Endothelial cell of umbilical vein (primary cell): Measurements from ENCODE around the gene P2RX3. TPM values are rescaled to one million over a fixed set of nuclear protein-coding genes. Genes with fewer than 3 reads are reported as not detected.

Experiments
- BruUV-seq: library from RNA; stranded (reverse); fragments of 400-500 nt; replicated peaks from 2 replicates; lab custom pipeline; 2021; lab: Mats Ljungman, UMichigan
- CTCF ChIA-PET: fragments of 300-600, 350-600 bp; sonication (Branson Sonifier 250); formaldehyde crosslinking; loops from one replicate; lab custom pipeline; 2021; ENCODE audit warnings: antibody characterized with exemption, inconsistent platforms; lab: Charles Lee
- POLR2A ChIA-PET: fragments of 300-600, 350-600 bp; sonication (Branson Sonifier 250); formaldehyde crosslinking; loops from one replicate; lab custom pipeline; 2021; ENCODE audit warnings: antibody characterized with exemption, inconsistent platforms; lab: Charles Lee
- DNase-seq: peaks from one replicate; pipeline ENCODE4 v3.0.0-alpha.2; 2011; ENCODE audit warnings: low read depth, low spot score
- FAIRE-seq: peaks from 2 replicates; lab custom pipeline; 2011; peaks lifted over from hg19 to GRCh38; lab: Jason Lieb, UNC
- H2AFZ ChIP-seq: 2 replicates; pipeline ENCODE4 v1.6.0; 2012; ENCODE audit warnings: low read depth, low read length, control low read depth, inconsistent platforms
- H3K27ac ChIP-seq: 2 replicates; pipeline ENCODE4 v1.5.1; 2011; ENCODE audit warnings: low read depth, mild to moderate bottlenecking, control low read depth, low read length, moderate library complexity; ENCODE audit not compliant: insufficient read depth
- H3K27me3 ChIP-seq, 2 experiments: 2 replicates each; pipeline versions ENCODE4 v1.6.0 to v1.6.1; 2011; ENCODE audit warnings: low read length in 2 of 2, mixed read lengths in 1 of 2; ENCODE audit not compliant: control insufficient read depth in 2 of 2, insufficient read depth in 2 of 2
- H3K36me3 ChIP-seq, 2 experiments: 2 replicates in 1 of 2; 3 replicates in 1 of 2; pipeline ENCODE4 v1.5.1; 2011; ENCODE audit warnings: low read length in 2 of 2, mild to moderate bottlenecking in 1 of 2, moderate library complexity in 1 of 2; ENCODE audit not compliant: control insufficient read depth in 2 of 2, insufficient read depth in 2 of 2; ENCODE audit errors: extremely low read depth in 1 of 2
- H3K4me1 ChIP-seq: 3 replicates; pipeline ENCODE4 v1.5.1; 2011; ENCODE audit warnings: mild to moderate bottlenecking, low read length; ENCODE audit not compliant: control insufficient read depth, insufficient read depth; ENCODE audit errors: extremely low read depth
- H3K4me2 ChIP-seq: 2 replicates; pipeline ENCODE4 v1.6.1; 2011; ENCODE audit warnings: low read length, control low read depth, mixed read lengths; ENCODE audit not compliant: insufficient read depth
- H3K4me3 ChIP-seq, 3 experiments: fragments of 200-600 bp in 1 of 3; sonication (generic), shearing (Covaris generic) in 1 of 3; replicated peaks in 1 of 3; 2 replicates each; pipeline ENCODE4 v1.5.1; 2011 to 2016; ENCODE audit warnings: control low read depth in 3 of 3, low read length in 3 of 3, mild to moderate bottlenecking in 2 of 3, inconsistent platforms in 1 of 3, low read depth in 1 of 3, moderate library complexity in 1 of 3; ENCODE audit not compliant: insufficient read depth in 1 of 3
- H3K79me2 ChIP-seq: 2 replicates; pipeline ENCODE4 v1.6.0; 2012; ENCODE audit warnings: low read length, inconsistent platforms; ENCODE audit not compliant: control insufficient read depth, insufficient read depth
- H3K9ac ChIP-seq: replicated peaks from 2 replicates; pipeline ENCODE3; 2011; ENCODE audit warnings: low read length, control low read depth; ENCODE audit not compliant: insufficient read depth; ENCODE audit errors: extremely low read depth
- H3K9me1 ChIP-seq: replicated peaks from 3 replicates; pipeline ENCODE4 v1.6.0; 2011; ENCODE audit warnings: mild to moderate bottlenecking, low read length; ENCODE audit not compliant: control insufficient read depth, insufficient read depth; ENCODE audit errors: extremely low read depth
- H3K9me3 ChIP-seq: replicated peaks from 2 replicates; pipeline ENCODE4 v1.5.1; 2012; ENCODE audit warnings: low read length, inconsistent platforms; ENCODE audit not compliant: control insufficient read depth, insufficient read depth
- H4K20me1 ChIP-seq: replicated peaks from 2 replicates; pipeline ENCODE3; 2011; ENCODE audit warnings: mild to moderate bottlenecking, low read length; ENCODE audit not compliant: control insufficient read depth, insufficient read depth; ENCODE audit errors: extremely low read depth
- EZH2 ChIP-seq: IDR thresholded peaks from 2 replicates; pipeline ENCODE4 v1.6.1; 2012; ENCODE audit warnings: borderline replicate concordance, low read depth, mild to moderate bottlenecking, moderate library complexity, low read length, inconsistent platforms; ENCODE audit not compliant: severe bottlenecking
- FOS ChIP-seq: IDR thresholded peaks from 2 replicates; pipeline ENCODE4 v1.6.1; 2011; ENCODE audit warnings: mild to moderate bottlenecking, low read length, moderate library complexity, borderline replicate concordance; ENCODE audit not compliant: insufficient read depth
- GATA2 ChIP-seq: IDR thresholded peaks from 2 replicates; pipeline ENCODE4 v1.7.0; 2011; ENCODE audit warnings: low read depth, mild to moderate bottlenecking, moderate library complexity, mixed read lengths, low read length; ENCODE audit not compliant: insufficient read length, insufficient read depth
- JUN ChIP-seq: IDR thresholded peaks from 2 replicates; pipeline ENCODE4 v1.6.1; 2011; ENCODE audit warnings: borderline replicate concordance, low read depth; ENCODE audit not compliant: insufficient read length, insufficient read depth
- MYC ChIP-seq: IDR thresholded peaks from one replicate; pipeline ENCODE4 v1.6.1; 2011; ENCODE audit warnings: mild to moderate bottlenecking, low read depth, low read length
- POLR2A ChIP-seq: IDR thresholded peaks from 2 replicates; pipeline ENCODE4 v1.6.1; 2012; ENCODE audit warnings: low read depth, mild to moderate bottlenecking, control low read depth, low read length
- POLR2AphosphoS5 ChIP-seq: IDR thresholded peaks from 2 replicates; pipeline ENCODE4 v1.6.1; 2012; ENCODE audit warnings: low read depth, mild to moderate bottlenecking, control low read depth, low read length, moderate library complexity; ENCODE audit not compliant: insufficient read depth
- dilution Hi-C: fragments of 300-500 bp; cut with MboI; formaldehyde crosslinking; loops from one replicate; pipeline ENCODE4 v1.15.0; 2019; ENCODE audit warnings: low sequenced_read_pairs; ENCODE audit not compliant: extremely low pct_ligation_motif_present
- intact Hi-C: fragments of 100-400 bp; cut with micrococcal nuclease; formaldehyde crosslinking; loops from one replicate; pipeline ENCODE4 v1.10.0; 2022
- polyA plus RNA-seq, 4 experiments: library from polyadenylated mRNA; depleted of rRNA in 3 of 4; stranded (reverse) in 3 of 4; unstranded in 1 of 4; fragments of >200 nt; gene quantifications; 2 replicates each; pipeline versions ENCODE4 v1.2.1 to v1.2.3, GENCODE V29; 2011 to 2012; ENCODE audit warnings: missing spikeins in 1 of 4
- total RNA-seq: library from RNA; stranded (reverse); gene quantifications from 2 replicates; pipeline ENCODE4 v1.2.3, GENCODE V29; 2021
- TF ChIP-seq, protein P1 (sequence below), 2 donors: IDR thresholded peaks; 1 replicate in 1 of 2; 2 replicates in 1 of 2; pipeline ENCODE4 v1.5.1; 2011; ENCODE audit warnings: low read length in 2 of 2, mild to moderate bottlenecking in 2 of 2, moderate library complexity in 2 of 2, control low read depth in 1 of 2, inconsistent platforms in 1 of 2, low read depth in 1 of 2; ENCODE audit not compliant: insufficient read depth in 1 of 2; ENCODE audit errors: extremely low read depth in 1 of 2
- TF ChIP-seq, protein P2 (sequence below): IDR thresholded peaks from 2 replicates; pipeline ENCODE4 v1.6.1; 2011; ENCODE audit not compliant: insufficient read depth, insufficient read length

Gene P2RX3
- total and polyA plus RNA-seq, 2 donors (not counting 3 experiments of a cell fraction or from before 2014, with no cell fraction given) = not detected

GRCh38 chr11:57335023-57335342, 3.2 kb upstream of the P2RX3 start:
- Histone ChIP-seq H3K4me3 (peak overlapping the region; percentile 58 to 82 (median 61)), H3K4me1 (peaks cover 17% of the 10 kb centered on the region), H3K27me3 (peaks cover 4 to 8% of the 10 kb centered on the region in 2 experiments), H2AFZ (peak overlapping the region; percentile 65), H3K36me3 (peaks cover 19 to 23% of the 10 kb centered on the region in 2 experiments), H3K79me2 (peaks cover 28% of the 10 kb centered on the region), H4K20me1 (no peaks in the 10 kb centered on the region), H3K27ac (peak overlapping the region; percentile 54), H3K9me3 (no peaks in the 10 kb centered on the region), H3K9ac (peak overlapping the region; percentile 85), H3K4me2 (peak overlapping the region; percentile 61), H3K9me1 (no peaks in the 10 kb centered on the region)
- POLR2A ChIA-PET = interaction anchor here (1.1 kb wide), 1 partner anchor 9 kb away, joined by 4 read pairs; no protein-coding TSS in a partner anchor
- dilution Hi-C loops (no loop called here), intact Hi-C loops (loop anchor here (1.0 to 5.0 kb wide), 4 partner anchors 10 to 332 kb away; partner anchors contain the start of gene ZDHHC5)
- CTCF ChIA-PET = interaction anchor here (1.1 to 1.6 kb wide), 7 partner anchors 11 to 494 kb away, joined by 3 to 10 read pairs (median 5); no protein-coding TSS in a partner anchor
- no TSS peak for BruUV-seq
- TF ChIP-seq, protein P1, sequence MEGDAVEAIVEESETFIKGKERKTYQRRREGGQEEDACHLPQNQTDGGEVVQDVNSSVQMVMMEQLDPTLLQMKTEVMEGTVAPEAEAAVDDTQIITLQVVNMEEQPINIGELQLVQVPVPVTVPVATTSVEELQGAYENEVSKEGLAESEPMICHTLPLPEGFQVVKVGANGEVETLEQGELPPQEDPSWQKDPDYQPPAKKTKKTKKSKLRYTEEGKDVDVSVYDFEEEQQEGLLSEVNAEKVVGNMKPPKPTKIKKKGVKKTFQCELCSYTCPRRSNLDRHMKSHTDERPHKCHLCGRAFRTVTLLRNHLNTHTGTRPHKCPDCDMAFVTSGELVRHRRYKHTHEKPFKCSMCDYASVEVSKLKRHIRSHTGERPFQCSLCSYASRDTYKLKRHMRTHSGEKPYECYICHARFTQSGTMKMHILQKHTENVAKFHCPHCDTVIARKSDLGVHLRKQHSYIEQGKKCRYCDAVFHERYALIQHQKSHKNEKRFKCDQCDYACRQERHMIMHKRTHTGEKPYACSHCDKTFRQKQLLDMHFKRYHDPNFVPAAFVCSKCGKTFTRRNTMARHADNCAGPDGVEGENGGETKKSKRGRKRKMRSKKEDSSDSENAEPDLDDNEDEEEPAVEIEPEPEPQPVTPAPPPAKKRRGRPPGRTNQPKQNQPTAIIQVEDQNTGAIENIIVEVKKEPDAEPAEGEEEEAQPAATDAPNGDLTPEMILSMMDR (IDR thresholded peaks at IDR 0.05; ENCODE audit: extremely low read depth in 1 of 2, insufficient read depth in 1 of 2, low read depth in 1 of 2, low read length in 2 of 2) = no peak
- TF ChIP-seq, protein P2, sequence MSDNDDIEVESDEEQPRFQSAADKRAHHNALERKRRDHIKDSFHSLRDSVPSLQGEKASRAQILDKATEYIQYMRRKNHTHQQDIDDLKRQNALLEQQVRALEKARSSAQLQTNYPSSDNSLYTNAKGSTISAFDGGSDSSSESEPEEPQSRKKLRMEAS = no peak
- no peak for TF ChIP-seq JUN
- no peak for TF ChIP-seq EZH2
- no peak for TF ChIP-seq POLR2AphosphoS5
- TF ChIP-seq FOS = no peak
- no peak for TF ChIP-seq GATA2
- no peak for TF ChIP-seq MYC
- TF ChIP-seq POLR2A = no peak
- FAIRE-seq (no peak), DNase-seq (no peak)
